WTC11 (cell line): ENCODE data around the gene ATP12A.

Experiments used
- FOXK1 ChIP-seq: sonication (generic); formaldehyde crosslinking; IDR thresholded peaks from 2 replicates; pipeline ENCODE4 v1.8.0; 2022; ENCODE audit warnings: mild to moderate bottlenecking, moderate library complexity, missing genetic modification reagents
- ZNF671 ChIP-seq: fragments of 250-450 bp; sonication (Bioruptor Pico); IDR thresholded peaks from 2 replicates; pipeline ENCODE4 v1.8.0; 2021; ENCODE audit warnings: mild to moderate bottlenecking
- TF ChIP-seq, protein P1 (sequence below): sonication (generic); formaldehyde crosslinking; IDR thresholded peaks from 2 replicates; pipeline ENCODE4 v1.8.1; 2022; ENCODE audit warnings: low read depth, missing genetic modification reagents, borderline replicate concordance

DNA sequence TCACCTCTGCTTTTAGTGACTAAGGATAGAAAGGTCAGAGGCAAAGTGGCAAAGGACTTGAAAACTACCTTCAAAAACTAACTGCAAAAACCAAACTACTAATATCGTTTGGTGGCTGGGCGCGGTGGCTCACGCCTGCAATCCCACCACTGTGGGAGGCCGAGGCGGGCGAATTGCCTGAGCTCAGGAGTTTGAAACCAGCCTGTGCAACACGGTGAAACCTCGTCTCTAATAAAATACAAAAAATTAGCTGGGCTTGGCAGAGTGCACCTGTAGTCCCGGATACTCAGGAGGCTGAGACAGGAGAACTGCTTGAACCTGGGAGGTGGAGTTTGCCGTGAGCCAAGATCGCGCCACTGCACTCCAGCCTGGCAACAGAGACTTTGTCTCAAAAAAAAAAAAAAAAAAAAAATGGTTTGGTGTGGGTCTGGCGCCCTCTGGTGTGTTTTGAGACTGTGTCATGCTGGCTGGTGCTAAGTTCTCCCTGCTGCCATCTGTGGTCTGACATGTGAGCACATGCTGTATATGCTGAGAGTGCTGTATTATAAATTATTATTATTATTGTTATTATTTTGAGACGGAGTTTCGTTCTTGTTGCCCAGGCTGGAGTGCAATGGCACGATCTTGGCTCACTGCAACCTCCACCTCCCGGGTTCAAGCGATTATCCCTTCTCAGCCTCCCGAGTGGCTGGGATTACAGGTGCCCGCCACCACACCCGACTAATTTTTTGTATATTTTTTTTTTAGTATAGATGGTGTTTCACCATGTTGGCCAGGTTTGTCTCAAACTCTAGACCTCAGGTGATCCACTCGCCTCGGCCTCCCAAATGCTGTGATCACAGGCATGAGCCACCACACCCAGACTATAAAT is 47.8 kb downstream of the ATP12A start:
- TF ChIP-seq FOXK1: no peak
- TF ChIP-seq, protein P1, sequence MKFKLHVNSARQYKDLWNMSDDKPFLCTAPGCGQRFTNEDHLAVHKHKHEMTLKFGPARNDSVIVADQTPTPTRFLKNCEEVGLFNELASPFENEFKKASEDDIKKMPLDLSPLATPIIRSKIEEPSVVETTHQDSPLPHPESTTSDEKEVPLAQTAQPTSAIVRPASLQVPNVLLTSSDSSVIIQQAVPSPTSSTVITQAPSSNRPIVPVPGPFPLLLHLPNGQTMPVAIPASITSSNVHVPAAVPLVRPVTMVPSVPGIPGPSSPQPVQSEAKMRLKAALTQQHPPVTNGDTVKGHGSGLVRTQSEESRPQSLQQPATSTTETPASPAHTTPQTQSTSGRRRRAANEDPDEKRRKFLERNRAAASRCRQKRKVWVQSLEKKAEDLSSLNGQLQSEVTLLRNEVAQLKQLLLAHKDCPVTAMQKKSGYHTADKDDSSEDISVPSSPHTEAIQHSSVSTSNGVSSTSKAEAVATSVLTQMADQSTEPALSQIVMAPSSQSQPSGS (CRISPR knock-in tag): no peak
- TF ChIP-seq ZNF671 (CRISPR knock-in tag): no peak
